HG03457 (cell line): Measurements from ENCODE around the gene C11orf58.

Experiments
- ATAC-seq: cut with Tn5 transposase; IDR thresholded peaks from one replicate; pipeline ENCODE4 v1.9.1; 2021; ENCODE audit warnings: moderate number of reproducible peaks; ENCODE audit not compliant: unreplicated experiment

C11orf58 gene

GRCh38 chr11:16738193-16738946 lies at the start of gene C11orf58:
C11orf58 (plus strand) TSS chr11:16738647; CDS start chr11:16738779, 132 bp downstream.
- peak; percentile 99 for ATAC-seq

- no peak for ATAC-seq
These were observed 48.4 kb upstream of the C11orf58 start for GRCh38 chr11:16690086-16690485.

GRCh38 chr11:16703795-16704194 lies 34.7 kb upstream of the C11orf58 start:
- no peak for ATAC-seq

- no peak for ATAC-seq
These were observed 24.9 kb upstream of the C11orf58 start for GRCh38 chr11:16713594-16713993.

GRCh38 chr11:16722581-16723344 lies 15.7 kb upstream of the C11orf58 start:
- ATAC-seq, result no peak

GRCh38 chr11:16727806-16728205 lies 10.6 kb upstream of the C11orf58 start:
- ATAC-seq, result no peak

- ATAC-seq, result peak; percentile 3
These were observed 642 bp upstream of the C11orf58 start for GRCh38 chr11:16737818-16738192.

GRCh38 chr11:16738947-16739815 lies 734 bp downstream of the C11orf58 start:
- no peak for ATAC-seq

- no peak for ATAC-seq
These were observed 3.0 kb downstream of the C11orf58 start for GRCh38 chr11:16741473-16741872.

- ATAC-seq, result no peak
These were observed 5.0 kb downstream of the C11orf58 start for GRCh38 chr11:16743478-16743877.

- no peak for ATAC-seq
These were observed 5.8 kb downstream of the C11orf58 start for GRCh38 chr11:16744128-16744725.

- no peak for ATAC-seq
These were observed 7.6 kb downstream of the C11orf58 start for GRCh38 chr11:16745950-16746605.

GRCh38 chr11:16749092-16749491 lies 10.6 kb downstream of the C11orf58 start:
- no peak for ATAC-seq

GRCh38 chr11:16749666-16750065 lies 11.2 kb downstream of the C11orf58 start:
- ATAC-seq, result no peak

GRCh38 chr11:16750417-16750816 lies 12.0 kb downstream of the C11orf58 start:
- no peak for ATAC-seq

GRCh38 chr11:16758382-16759024 lies 20.1 kb downstream of the C11orf58 start:
- ATAC-seq, result no peak

- no peak for ATAC-seq
These were observed 21.5 kb downstream of the C11orf58 start for GRCh38 chr11:16759857-16760508.

- ATAC-seq, result no peak
These were observed 25.3 kb downstream of the C11orf58 start for GRCh38 chr11:16763746-16764145.

GRCh38 chr11:16764888-16765287 lies 26.4 kb downstream of the C11orf58 start:
- no peak for ATAC-seq
